H9 (cell line): ENCODE data around the gene ADARB2. TPM values are rescaled to one million over a fixed set of nuclear protein-coding genes. Genes with fewer than 3 reads are reported as not detected.
"Not testable (repeated sequence)": the region's sequence is repeated elsewhere in the genome, so short reads cannot be mapped to it uniquely, and the experiment has no call there.

ENCODE experiments used
- DNase-seq: peaks from one replicate; pipeline ENCODE4 v3.0.0-alpha.2; 2017
- H2AFZ ChIP-seq: one replicate; pipeline ENCODE4 v1.6.1; 2013; ENCODE audit warnings: mild to moderate bottlenecking, low read length, control low read depth, moderate library complexity
- H2AK5ac ChIP-seq: 2 replicates; pipeline ENCODE4 v1.6.1; 2013; ENCODE audit warnings: low read length, control low read depth, mixed read lengths; ENCODE audit not compliant: insufficient read length
- H2BK120ac ChIP-seq: one replicate; pipeline ENCODE4 v1.6.1; 2013; ENCODE audit warnings: low read depth, mild to moderate bottlenecking, low read length, control low read depth, inconsistent platforms; ENCODE audit not compliant: poor library complexity, severe bottlenecking
- H2BK12ac ChIP-seq: 2 replicates; pipeline ENCODE4 v1.6.1; 2013; ENCODE audit warnings: low read length, control low read depth, mixed read lengths, low read depth; ENCODE audit not compliant: insufficient read length
- H2BK15ac ChIP-seq: 2 replicates; pipeline ENCODE4 v1.6.1; 2013; ENCODE audit warnings: low read depth, low read length, control low read depth
- H2BK20ac ChIP-seq: one replicate; pipeline ENCODE4 v1.6.1; 2013; ENCODE audit warnings: low read depth, mild to moderate bottlenecking, low read length, control low read depth, inconsistent platforms; ENCODE audit not compliant: poor library complexity, severe bottlenecking
- H2BK5ac ChIP-seq: 2 replicates; pipeline ENCODE4 v1.6.1; 2013; ENCODE audit warnings: low read length, control low read depth, mixed read lengths; ENCODE audit not compliant: insufficient read length
- H3K14ac ChIP-seq: 2 replicates; pipeline ENCODE4 v1.6.1; 2013; ENCODE audit warnings: low read length, control low read depth; ENCODE audit not compliant: insufficient read depth
- H3K18ac ChIP-seq: 2 replicates; pipeline ENCODE4 v1.6.1; 2013; ENCODE audit warnings: low read depth, mild to moderate bottlenecking, mixed read lengths, low read length, control low read depth; ENCODE audit not compliant: insufficient read length
- H3K23ac ChIP-seq: 2 replicates; pipeline ENCODE4 v1.6.1; 2013; ENCODE audit warnings: low read length, control low read depth, mixed read lengths, low read depth; ENCODE audit not compliant: insufficient read length
- H3K23me2 ChIP-seq: 2 replicates; pipeline ENCODE4 v1.6.1; 2013; ENCODE audit warnings: low read depth, mild to moderate bottlenecking, mixed read lengths, low read length, control low read depth; ENCODE audit not compliant: insufficient read length, poor library complexity, severe bottlenecking
- H3K27ac ChIP-seq: 2 replicates; pipeline ENCODE4 v1.5.1; 2013; ENCODE audit warnings: low read length, control low read depth, mixed read lengths, low read depth; ENCODE audit not compliant: insufficient read length
- H3K27me3 ChIP-seq: 2 replicates; pipeline ENCODE4 v1.6.1; 2013; ENCODE audit warnings: low read length, control low read depth, inconsistent platforms; ENCODE audit not compliant: insufficient read depth
- H3K4ac ChIP-seq: 2 replicates; pipeline ENCODE4 v1.6.1; 2013; ENCODE audit warnings: low read depth, mild to moderate bottlenecking, control low read depth, inconsistent platforms, low read length, moderate library complexity
- H3K4me1 ChIP-seq: 2 replicates; pipeline ENCODE4 v1.6.1; 2013; ENCODE audit warnings: low read length, control low read depth, inconsistent platforms; ENCODE audit not compliant: insufficient read depth
- H3K4me2 ChIP-seq: 2 replicates; pipeline ENCODE4 v1.6.1; 2013; ENCODE audit warnings: low read length, control low read depth, mixed read lengths; ENCODE audit not compliant: insufficient read length, insufficient read depth
- H3K56ac ChIP-seq: 2 replicates; pipeline ENCODE4 v1.6.1; 2013; ENCODE audit warnings: low read depth, mild to moderate bottlenecking, mixed read lengths, low read length, control low read depth; ENCODE audit not compliant: insufficient read length
- H3K79me1 ChIP-seq: 2 replicates; pipeline ENCODE4 v1.6.1; 2013; ENCODE audit warnings: low read depth, mild to moderate bottlenecking, moderate library complexity, low read length, control low read depth, inconsistent platforms; ENCODE audit not compliant: insufficient read depth, poor library complexity, severe bottlenecking
- H3K79me2 ChIP-seq: 2 replicates; pipeline ENCODE4 v1.6.1; 2013; ENCODE audit warnings: low read length, control low read depth, inconsistent platforms; ENCODE audit not compliant: insufficient read depth
- H3K9ac ChIP-seq: 2 replicates; pipeline ENCODE4 v1.6.1; 2013; ENCODE audit warnings: low read length, control low read depth, mixed read lengths; ENCODE audit not compliant: insufficient read length; ENCODE audit errors: extremely low read depth
- H3K9me3 ChIP-seq: one replicate; pipeline ENCODE4 v1.6.1; 2013; ENCODE audit warnings: low read depth, low read length, inconsistent platforms; ENCODE audit not compliant: control insufficient read depth
- H3T11ph ChIP-seq: one replicate; pipeline ENCODE4 v1.6.1; 2013; ENCODE audit warnings: mild to moderate bottlenecking, low read length, control low read depth, inconsistent platforms
- H4K20me1 ChIP-seq: one replicate; pipeline ENCODE4 v1.6.1; 2013; ENCODE audit not compliant: control insufficient read depth, insufficient read length, insufficient read depth
- H4K5ac ChIP-seq: 2 replicates; pipeline ENCODE4 v1.6.1; 2013; ENCODE audit warnings: low read depth, mild to moderate bottlenecking, mixed read lengths, low read length, control low read depth; ENCODE audit not compliant: insufficient read length
- H4K8ac ChIP-seq: replicated peaks from 2 replicates; pipeline ENCODE4 v1.6.1; 2013; ENCODE audit warnings: low read length, control low read depth, mixed read lengths, low read depth; ENCODE audit not compliant: insufficient read length
- H4K91ac ChIP-seq: 2 replicates; pipeline ENCODE4 v1.6.1; 2013; ENCODE audit warnings: low read depth, mild to moderate bottlenecking, moderate library complexity, mixed read lengths, low read length, control low read depth; ENCODE audit not compliant: insufficient read length
- H3K27ac Mint-ChIP-seq, 3 experiments: 2 replicates in 2 of 3; 3 replicates in 1 of 3; pipeline ENCODE4 v1.8.0; 2020 to 2021; ENCODE audit warnings: mixed read lengths in 3 of 3, mild to moderate bottlenecking in 1 of 3, moderate library complexity in 1 of 3
- H3K27me3 Mint-ChIP-seq: 2 replicates; pipeline ENCODE4 v1.8.0; 2021; ENCODE audit warnings: low read depth, mild to moderate bottlenecking, moderate library complexity, mixed read lengths
- H3K36me3 Mint-ChIP-seq, 3 experiments: 2 replicates in 2 of 3; 3 replicates in 1 of 3; pipeline ENCODE4 v1.8.0; 2020 to 2021; ENCODE audit warnings: low read depth in 3 of 3, mixed read lengths in 3 of 3; ENCODE audit not compliant: insufficient read depth in 1 of 3
- H3K4me1 Mint-ChIP-seq, 2 experiments: 2 replicates each; pipeline ENCODE4 v1.8.0; 2020; ENCODE audit warnings: mixed read lengths in 2 of 2
- H3K4me3 Mint-ChIP-seq, 2 experiments: 2 replicates in 1 of 2; 3 replicates in 1 of 2; pipeline ENCODE4 v1.8.0; 2020 to 2021; ENCODE audit warnings: mild to moderate bottlenecking in 2 of 2, mixed read lengths in 2 of 2, moderate library complexity in 1 of 2
- H3K9me3 Mint-ChIP-seq, 2 experiments: 2 replicates in 1 of 2; 3 replicates in 1 of 2; pipeline ENCODE4 v1.8.0; 2020; ENCODE audit warnings: mild to moderate bottlenecking in 2 of 2, mixed read lengths in 2 of 2, moderate library complexity in 1 of 2
- CTCF ChIP-seq: fragments of 200-600 bp; sonication (generic); conservative IDR thresholded peaks from 3 replicates; pipeline ENCODE4 v1.8.0; 2021; ENCODE audit warnings: antibody characterized with exemption, mild to moderate bottlenecking
- whole genome bisulfite sequencing: extraction: QIAGEN DNeasy Blood & Tissue Kit; methylation state at CpG from one replicate; pipeline ENCODE4 v1.1.7; 2013; ENCODE audit warnings: missing lambda C conversion rate, low lambda C conversion rate, mixed read lengths; ENCODE audit not compliant: insufficient read length; ENCODE audit errors: extremely low coverage; 5-methylcytosine and 5-hydroxymethylcytosine counted together
- total RNA-seq: library from RNA; stranded (reverse); gene quantifications from 2 replicates; pipeline ENCODE4 v1.2.1, GENCODE V29; 2021

Gene ADARB2
- total RNA-seq, 1 experiment from 2014 or later = 0.87 TPM

- DNase-seq = no peak
- Histone ChIP-seq H3K23ac (no peak overlapping the region), H3K79me2 (no peaks in the 10 kb centered on the region), H3K79me1 (no peaks in the 10 kb centered on the region), H3K14ac (no peak overlapping the region), H4K8ac (no peak overlapping the region), H3K9me3 (no peaks in the 10 kb centered on the region), H2BK20ac (no peak overlapping the region), H3T11ph (no peak overlapping the region), H2BK5ac (no peak overlapping the region), H2BK12ac (no peak overlapping the region), H2AK5ac (no peak overlapping the region), H2BK15ac (no peak overlapping the region), H3K27ac (no peak overlapping the region), H3K9ac (no peak overlapping the region), H3K4me1 (no peaks in the 10 kb centered on the region), H3K4ac (no peak overlapping the region), H4K5ac (no peak overlapping the region), H3K18ac (no peak overlapping the region), H2BK120ac (no peak overlapping the region), H3K23me2 (no peaks in the 10 kb centered on the region), H3K27me3 (no peaks in the 10 kb centered on the region), H4K20me1 (no peaks in the 10 kb centered on the region), H4K91ac (no peak overlapping the region), H3K56ac (no peak overlapping the region), H3K4me2 (no peak overlapping the region), H2AFZ (no peak overlapping the region)
- TF ChIP-seq CTCF = no peak
- WGBS = no CpG with 5 or more reads among the region's 13 CpGs
- H3K27me3 Mint-ChIP-seq = peaks cover 11% of the 10 kb centered on the region
- no peak overlapping the region; a peak in 1 of 5 replicates for H3K4me3 Mint-ChIP-seq
- H3K9me3 Mint-ChIP-seq = no peaks in the 10 kb centered on the region
- H3K4me1 Mint-ChIP-seq = no peaks in the 10 kb centered on the region
- peak overlapping the region in 1 of 3 experiments; percentile 85; a peak in 1 of 7 replicates for H3K27ac Mint-ChIP-seq
- H3K36me3 Mint-ChIP-seq = no peaks in the 10 kb centered on the region
Observed at GRCh38 chr10:1162481-1163203, 574.7 kb downstream of the ADARB2 start.

- H3K27me3 ChIP-seq, H3K79me1 ChIP-seq, H2BK15ac ChIP-seq, H3K4me1 ChIP-seq, H2BK5ac ChIP-seq, H2BK12ac ChIP-seq, H4K5ac ChIP-seq, H3K9ac ChIP-seq, H3K4ac ChIP-seq, H3T11ph ChIP-seq, H4K20me1 ChIP-seq, H3K4me3 Mint-ChIP-seq, H3K36me3 Mint-ChIP-seq, H3K4me1 Mint-ChIP-seq, H2AK5ac ChIP-seq, H3K9me3 ChIP-seq, H3K79me2 ChIP-seq, H2BK120ac ChIP-seq, DNase-seq, H3K56ac ChIP-seq, H3K23me2 ChIP-seq, H3K18ac ChIP-seq, H3K4me2 ChIP-seq, H3K14ac ChIP-seq, H4K8ac ChIP-seq, H2AFZ ChIP-seq, H3K9me3 Mint-ChIP-seq, H4K91ac ChIP-seq, H3K27ac ChIP-seq, H3K23ac ChIP-seq, H2BK20ac ChIP-seq: not testable (repeated sequence)
- Mint-ChIP-seq H3K27me3 (peaks cover 11% of the 10 kb centered on the region), H3K27ac (peak overlapping the region in 1 of 3 experiments; percentile 65; a peak in 1 of 7 replicates)
- WGBS = no CpG with 5 or more reads among the region's 5 CpGs
Observed at GRCh38 chr10:1161315-1161673, 576.0 kb downstream of the ADARB2 start.
